Thyroid gland (tissue), 4 donors: Measurements from ENCODE around the gene TMEM255B.

ENCODE experiments used
- CTCF ChIP-seq, 6 experiments: fragments of 200-600 bp in 3 of 6; fragments of 450-650 bp in 3 of 6; sonication (generic) in 3 of 6; IDR thresholded peaks; one replicate each; pipeline ENCODE4 v1.5.1; 2016 to 2019; ENCODE audit warnings: antibody characterized with exemption in 6 of 6, mild to moderate bottlenecking in 2 of 6, inconsistent platforms in 1 of 6, moderate library complexity in 1 of 6
- POLR2A ChIP-seq, 2 donors: fragments of 450-650 bp; IDR thresholded peaks; one replicate each; pipeline ENCODE4 v1.6.1; 2017; ENCODE audit warnings: antibody characterized with exemption in 2 of 2, mild to moderate bottlenecking in 2 of 2, moderate library complexity in 1 of 2

- no peak for TF ChIP-seq CTCF (IDR thresholded peaks at IDR 0.05)
- TF ChIP-seq POLR2A (IDR thresholded peaks at IDR 0.05), result no peak
These were observed 35.5 kb upstream of the TMEM255B start for GRCh38 chr13:113723410-113724015.
